Measurements from ENCODE around the gene KIAA0825.

KIAA0825 gene

DNA sequence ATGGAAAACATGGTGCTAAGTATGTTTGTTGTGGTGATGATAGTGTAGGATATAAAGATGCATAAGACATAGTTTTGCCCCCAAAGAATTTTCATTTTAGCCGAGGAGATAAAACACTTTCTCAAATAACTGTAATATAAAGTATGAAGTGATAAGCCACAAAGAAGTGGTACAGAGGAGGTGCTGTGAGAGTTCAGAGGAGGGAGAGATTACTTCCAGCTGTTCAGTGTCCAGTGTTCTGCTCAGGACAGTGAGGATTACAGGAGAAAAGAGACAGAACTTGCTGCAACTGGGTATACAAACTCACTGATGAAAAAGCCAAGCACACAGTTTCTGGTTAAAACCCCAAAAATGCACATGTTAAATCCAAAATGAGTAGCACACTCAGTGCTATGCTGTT is 309.3 kb downstream of the KIAA0825 start:
- no peak for DNase-seq

GRCh38 chr5:94308442-94308841 is 310.0 kb downstream of the KIAA0825 start:
- DNase-seq = no peak

DNA sequence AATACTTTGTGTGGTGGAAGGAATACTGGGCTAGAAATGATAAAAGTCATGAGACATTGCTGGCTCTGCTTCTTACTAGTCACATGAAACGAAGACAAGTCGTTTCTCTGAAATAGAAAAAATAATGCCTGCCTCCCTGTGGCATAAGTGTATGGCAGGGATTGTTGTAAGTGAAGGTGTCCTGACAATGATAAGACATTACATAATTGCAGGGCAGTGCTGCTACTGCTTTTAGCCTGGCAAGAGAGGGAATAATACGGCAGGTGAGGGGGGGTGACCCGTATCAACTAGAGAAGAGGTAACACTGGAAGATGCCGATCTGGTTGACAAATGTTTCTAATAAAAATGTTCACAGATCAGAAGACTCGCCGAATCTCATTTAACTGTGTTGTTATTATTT is 314.3 kb downstream of the KIAA0825 start:
- no peak for DNase-seq

GRCh38 chr5:94288937-94289336 is 329.5 kb downstream of the KIAA0825 start:
- no peak for DNase-seq

DNA sequence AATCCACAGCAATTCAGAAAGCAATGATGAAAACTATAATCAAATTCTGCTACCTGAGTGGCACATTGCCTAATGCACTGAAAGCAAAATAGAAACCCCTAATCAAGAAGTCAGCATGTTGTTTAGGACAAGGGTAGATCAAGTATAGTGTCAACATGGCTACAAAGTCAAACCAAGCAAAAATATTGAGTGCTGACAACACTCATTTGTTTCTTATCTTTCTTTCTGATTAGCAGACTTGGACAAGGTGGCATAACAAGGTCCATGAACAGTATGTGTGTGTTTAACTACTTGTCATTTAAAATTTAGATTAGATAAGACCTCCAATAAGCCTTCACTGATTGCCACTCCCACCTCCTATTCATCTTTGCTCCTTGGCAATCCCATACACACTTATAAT is 332.4 kb downstream of the KIAA0825 start:
- no peak for DNase-seq

- DNase-seq = no peak
Observed at GRCh38 chr5:94283093-94283492, 335.3 kb downstream of the KIAA0825 start.

DNA sequence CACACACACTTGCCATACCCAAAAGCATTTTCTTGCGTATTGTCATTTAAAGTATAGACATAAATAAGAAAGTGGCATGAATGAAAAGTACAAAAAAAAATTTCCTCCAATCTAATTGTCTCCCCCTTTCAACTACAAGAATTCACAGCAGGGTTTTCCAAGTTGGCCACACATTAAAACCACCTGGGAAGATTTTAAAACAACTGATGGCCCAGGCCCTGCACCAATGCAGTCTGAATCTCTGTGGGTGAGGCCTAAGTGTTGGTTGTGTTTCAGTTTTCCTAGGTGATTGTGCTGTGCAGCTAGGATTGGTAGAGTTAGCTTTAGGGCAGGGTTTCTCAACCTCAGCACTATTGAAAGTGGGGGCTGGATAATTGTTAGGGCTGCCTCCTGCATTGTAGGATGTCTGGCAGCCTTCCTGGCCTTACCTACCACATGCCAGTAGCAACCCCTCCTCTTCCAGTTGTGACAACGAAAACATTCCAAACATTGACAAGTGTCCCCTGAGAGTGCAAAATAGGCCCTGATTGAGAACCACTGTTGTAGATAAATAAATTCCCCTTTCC is 337.1 kb downstream of the KIAA0825 start:
- DNase-seq = no peak

GRCh38 chr5:94276751-94277150 is 341.7 kb downstream of the KIAA0825 start:
- no peak for DNase-seq

GRCh38 chr5:94276048-94276447 is 342.4 kb downstream of the KIAA0825 start:
- no peak for DNase-seq

- DNase-seq = no peak
Observed at GRCh38 chr5:94274707-94275106, 343.7 kb downstream of the KIAA0825 start.

GRCh38 chr5:94268226-94268625 is 350.2 kb downstream of the KIAA0825 start:
- DNase-seq = no peak

- no peak for DNase-seq
Observed at GRCh38 chr5:94267350-94267899, 351.0 kb downstream of the KIAA0825 start.

- DNase-seq = no peak
Observed at GRCh38 chr5:94266170-94266569, 352.2 kb downstream of the KIAA0825 start.

- no peak for DNase-seq
Observed at GRCh38 chr5:94263068-94263467, 355.3 kb downstream of the KIAA0825 start.

DNA sequence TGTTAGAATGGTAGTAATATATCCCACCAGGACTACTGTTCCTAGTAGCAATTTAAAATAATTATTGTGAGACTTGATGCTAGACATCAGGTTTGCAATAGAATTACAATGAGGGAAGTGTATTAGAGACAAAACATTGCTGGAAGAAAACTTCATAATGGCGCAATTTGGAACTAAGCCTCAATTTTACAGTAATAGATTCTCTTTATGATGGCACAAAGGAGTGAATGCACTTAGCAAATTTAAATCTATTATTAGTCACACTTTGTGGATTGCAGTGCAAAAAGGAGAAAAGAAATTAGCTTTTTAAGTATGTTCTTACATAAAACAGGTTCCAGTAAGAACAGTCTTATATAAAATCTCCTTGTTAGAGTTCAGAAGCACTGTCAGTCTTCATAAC is 358.3 kb downstream of the KIAA0825 start:
- DNase-seq = no peak

DNA sequence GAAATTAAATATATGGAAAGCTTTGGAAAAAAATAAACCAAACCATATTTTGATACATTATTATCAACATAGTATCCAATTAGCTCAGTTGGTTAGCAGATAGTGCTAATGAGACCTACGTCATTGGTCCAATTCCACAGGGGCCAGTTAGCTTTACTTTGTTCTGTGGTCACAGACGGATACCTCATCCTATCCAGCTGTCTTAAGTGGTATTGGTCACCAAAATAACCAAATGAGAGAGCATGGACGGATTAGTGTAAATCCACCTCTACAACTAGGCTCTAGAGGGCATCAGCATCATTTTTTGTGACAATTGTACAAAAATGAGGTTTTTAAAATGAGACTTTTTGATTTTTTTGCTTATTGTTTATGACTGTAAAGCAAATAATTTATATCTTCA is 364.2 kb downstream of the KIAA0825 start:
- DNase-seq = no peak

DNA sequence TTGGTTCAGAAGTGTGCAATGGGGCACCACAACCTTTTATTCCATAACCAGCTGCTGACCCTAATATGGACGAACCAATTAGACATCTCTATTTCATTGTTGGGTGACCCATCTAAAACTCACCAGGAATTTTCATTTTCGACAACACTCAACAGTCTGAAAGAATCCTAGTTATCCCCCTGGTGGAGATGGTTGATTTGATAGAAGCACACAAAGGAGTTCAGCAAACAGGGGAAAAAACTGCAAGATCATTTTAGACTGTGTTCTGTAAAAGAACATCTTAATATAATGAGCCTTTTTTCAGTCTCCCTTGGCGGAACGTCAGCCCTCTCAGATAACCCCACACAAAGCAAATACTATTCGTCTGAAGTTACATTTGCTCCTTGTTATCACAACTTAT is 367.4 kb downstream of the KIAA0825 start:
- no peak for DNase-seq

DNA sequence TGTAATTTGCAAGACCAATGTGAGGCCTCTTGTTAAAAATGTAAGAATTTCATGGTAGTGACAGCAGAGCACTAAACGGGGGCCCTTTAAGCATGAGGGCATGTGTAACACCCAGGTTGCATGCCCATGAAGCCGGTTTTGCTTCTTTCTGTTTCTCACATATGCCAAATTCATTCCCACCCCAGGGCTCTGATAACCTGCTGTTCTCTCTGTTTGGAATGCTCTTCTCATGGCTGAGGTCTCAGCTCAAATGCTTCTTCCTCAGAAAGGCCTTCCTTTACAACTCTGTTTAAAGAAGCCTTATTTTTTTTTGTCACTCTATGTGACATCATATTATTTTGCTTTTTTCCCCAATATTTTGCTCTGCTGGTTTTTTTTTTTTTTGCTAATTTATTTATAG is 369.0 kb downstream of the KIAA0825 start:
- no peak for DNase-seq

GRCh38 chr5:94248175-94248875 is 370.1 kb downstream of the KIAA0825 start:
- DNase-seq = no peak

DNA sequence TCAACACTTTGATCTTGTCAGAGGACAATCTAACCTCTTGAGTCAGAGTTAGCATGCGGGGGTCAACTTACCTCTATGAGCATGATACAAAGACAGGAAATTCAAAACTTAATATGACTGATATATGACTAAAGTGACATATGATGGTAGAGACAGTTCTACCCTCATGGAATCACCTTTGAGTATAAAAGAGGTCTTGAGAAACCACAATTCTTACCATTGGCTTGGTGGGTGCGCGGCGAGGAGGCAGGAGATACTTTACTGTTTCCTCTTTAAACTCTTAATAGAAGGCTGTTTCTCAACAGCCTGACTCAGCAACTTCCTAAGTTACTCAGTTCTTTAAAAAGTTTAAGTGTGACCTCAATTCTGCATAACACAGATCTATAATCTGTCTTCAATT is 372.8 kb downstream of the KIAA0825 start:
- no peak for DNase-seq

DNA sequence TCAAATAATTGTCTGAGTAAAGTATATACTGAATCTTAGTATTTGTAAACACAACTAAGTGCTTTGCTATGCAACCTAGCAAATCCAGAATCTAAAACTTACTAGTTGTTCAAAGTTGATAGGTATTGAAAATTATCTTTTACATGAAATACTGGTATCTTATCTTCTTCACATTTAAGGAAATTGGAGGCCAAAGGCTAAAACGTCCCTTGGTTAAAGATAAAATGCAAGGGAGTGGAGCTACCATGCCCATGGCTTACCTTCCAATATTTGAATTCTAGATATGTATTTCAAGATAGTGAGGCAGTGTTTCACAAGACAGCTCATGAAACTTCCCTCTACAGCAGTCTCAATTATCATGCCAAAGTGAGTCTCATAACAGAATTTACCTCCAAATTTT is 373.5 kb downstream of the KIAA0825 start:
- no peak for DNase-seq

DNA sequence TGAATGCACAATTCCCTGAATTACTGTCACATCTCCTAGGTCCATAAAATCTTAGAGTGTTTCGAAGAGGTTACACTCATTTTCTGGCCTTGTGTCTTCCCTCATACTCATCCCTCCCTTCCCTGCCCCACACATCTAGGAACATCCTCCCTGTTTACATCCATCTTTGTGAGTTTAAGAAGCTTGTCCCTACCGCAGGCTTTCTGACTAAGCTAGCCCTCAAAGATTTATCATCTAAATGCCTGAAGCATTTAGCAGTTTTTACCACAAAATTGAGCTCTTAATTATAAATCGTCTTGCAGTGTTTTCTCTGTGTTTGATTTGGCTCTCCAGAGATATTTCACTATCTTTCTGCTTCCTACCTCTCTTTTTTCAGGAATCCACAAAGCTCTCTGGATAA is 374.8 kb downstream of the KIAA0825 start:
- no peak for DNase-seq

DNA sequence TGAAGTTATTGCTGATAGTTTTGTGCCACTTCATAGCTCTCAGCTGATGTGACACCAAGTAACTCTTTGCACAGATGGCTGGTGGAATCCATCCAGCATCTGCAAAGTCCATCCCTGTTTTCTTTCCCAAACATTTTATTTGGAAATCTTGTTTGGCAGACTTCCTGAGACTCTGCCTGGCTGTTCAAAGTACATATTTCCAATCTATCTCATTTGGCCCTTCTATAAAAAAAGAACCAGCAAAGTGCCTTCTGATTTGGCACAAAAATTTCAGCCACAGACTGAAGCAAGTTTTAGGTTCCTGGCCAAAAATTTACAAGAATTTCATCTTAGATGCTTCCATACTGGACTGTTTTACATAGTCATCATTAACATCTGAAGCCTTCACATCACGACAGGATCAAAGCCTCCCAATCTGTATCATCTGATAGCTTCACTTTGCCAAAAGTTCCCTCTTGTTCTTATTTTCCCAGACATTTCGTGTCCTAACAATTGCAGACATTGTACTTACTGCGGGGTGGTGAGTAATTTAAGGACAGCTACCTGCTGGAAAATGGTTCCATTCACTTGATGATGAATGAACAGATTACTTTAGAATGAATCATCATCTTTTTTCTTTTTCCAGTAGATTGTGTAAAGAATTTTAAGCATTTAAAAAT is 377.3 kb downstream of the KIAA0825 start:
- DNase-seq = no peak

GRCh38 chr5:94240596-94240992 is 377.8 kb downstream of the KIAA0825 start:
- no peak for DNase-seq

Measured in activated naive CD4-positive, alpha-beta T cell treated with anti-CD3 and anti-CD28 coated beads, Interleukin-2, amount 50 U/mL, for 16 hours (primary cell).